Activated T-helper 1 cell treated with Interleukin-2 at 50 U/mL for 16 hours (primary cell): ENCODE measurements around the gene POU6F2.
"Not testable (repeated sequence)": the region's sequence is repeated elsewhere in the genome, so short reads cannot be mapped to it uniquely, and the experiment has no call there.

Experiments
- DNase-seq: peaks from one replicate; pipeline ENCODE4 v3.0.0-alpha.2; 2020; ENCODE audit warnings: low read depth

The POU6F2 gene

DNA sequence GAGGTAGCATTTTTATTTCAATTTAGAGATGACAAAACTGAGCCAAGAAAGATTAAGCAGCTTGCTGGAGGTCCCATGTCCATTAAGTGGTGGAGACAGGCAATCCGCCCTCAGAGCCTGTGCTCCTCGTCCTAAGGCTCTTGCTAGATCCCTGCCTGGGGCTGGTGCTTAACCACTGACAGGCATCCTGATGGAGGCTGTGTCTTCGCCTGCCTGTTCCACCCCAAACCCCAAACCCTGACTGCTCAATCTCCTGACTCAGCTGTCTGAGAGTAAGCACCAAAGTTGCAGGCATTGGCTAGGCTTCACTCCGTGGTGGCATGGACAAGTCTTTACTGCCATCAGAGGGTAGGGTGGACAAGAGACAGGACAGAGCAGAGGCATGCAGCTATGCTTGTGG, 209.4 kb downstream of the POU6F2 start:
- DNase-seq: no peak

DNA sequence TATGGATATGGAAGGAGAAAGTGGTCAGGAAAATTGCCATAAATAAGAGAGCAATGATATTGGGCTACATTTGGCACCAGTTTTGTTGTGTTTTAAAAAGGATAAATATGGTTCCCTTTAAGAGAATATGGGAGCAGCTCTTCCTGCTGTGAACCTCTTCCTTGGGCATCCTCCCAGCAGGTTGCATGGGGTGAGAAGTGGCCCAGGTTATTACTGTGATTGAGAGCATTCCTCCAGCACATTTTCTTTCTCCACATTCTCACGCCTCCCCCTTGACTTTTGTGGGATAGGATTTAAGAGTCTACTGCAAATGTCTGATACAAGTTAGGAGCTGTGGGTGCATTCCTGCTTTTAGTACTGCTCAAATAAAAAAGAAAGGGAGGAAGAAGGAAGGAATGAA, 214.8 kb downstream of the POU6F2 start:
- DNase-seq: no peak

DNA sequence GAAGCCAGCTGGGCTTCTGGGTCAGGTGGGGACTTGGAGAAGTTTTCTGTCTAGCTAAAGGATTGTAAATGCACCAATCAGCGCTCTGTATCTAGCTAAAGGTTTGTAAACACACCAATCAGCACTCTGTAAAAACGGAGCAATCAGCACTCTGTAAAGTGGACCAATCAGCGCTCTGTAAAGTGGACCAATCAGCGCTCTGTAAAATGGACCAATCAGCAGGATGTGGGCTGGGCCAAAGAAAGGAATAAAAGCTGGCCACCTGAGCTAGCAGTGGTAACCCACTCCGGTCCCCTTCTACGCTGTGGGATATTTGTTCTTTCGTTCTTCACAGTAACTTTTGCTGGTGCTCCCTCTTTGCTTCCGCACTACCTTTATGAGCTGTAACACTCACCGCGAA, 216.7 kb downstream of the POU6F2 start:
- not testable (repeated sequence) for DNase-seq

DNA sequence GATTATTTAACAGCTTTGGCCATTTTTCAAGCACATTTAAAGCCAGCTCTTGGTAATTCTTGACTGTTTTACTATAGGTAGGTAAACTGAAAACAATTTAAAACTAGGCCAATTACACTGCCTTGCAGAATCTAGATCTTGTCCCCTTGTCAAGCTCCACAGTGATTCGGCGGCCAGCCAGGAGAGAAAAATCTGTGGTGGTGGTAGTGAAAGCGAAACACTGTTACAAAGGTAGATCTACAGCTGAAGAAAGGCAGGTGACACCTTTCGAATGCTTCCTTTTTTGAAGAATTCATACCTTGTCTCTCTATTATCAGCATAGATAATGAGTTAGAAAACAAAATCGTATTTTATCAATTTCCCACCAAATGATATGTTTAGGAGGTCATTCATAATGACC, 218.3 kb downstream of the POU6F2 start:
- no peak for DNase-seq

DNA sequence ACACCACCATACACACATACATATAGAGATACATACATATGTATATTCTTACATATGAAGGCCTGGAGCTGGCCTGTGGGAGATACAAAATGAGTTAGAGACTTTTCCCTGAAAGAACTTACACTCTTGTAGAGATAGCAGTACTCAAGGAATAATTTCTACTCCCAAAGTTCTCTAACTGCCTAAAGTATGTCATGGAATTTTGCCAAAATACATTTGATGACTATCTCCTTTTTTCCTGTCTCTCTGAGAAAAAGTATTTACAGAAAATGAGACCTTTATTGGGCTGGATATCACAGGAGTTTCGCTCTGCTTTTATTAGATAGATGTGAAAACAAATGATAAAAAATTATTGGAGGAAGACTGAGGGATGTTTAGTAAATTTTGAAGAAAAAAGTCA, 220.1 kb downstream of the POU6F2 start:
- no peak for DNase-seq

DNA sequence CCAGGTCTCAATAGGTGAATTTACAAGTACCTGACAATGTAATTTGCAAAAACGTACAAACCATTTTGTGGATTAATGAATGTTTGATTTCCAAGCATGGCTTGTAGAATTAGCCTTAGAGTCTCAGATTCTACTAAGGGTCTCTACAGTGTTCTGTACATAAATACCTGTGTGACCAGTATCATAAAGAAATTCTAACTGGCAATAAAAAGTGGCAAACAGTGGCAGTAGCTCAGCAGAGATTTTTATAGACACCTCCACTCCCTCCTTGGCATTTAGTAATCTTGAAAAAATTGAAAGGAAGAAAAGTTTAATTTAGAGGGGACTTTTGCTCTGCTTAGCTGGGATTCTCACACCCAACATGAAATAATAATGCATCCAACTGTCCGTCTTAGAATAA, 220.8 kb downstream of the POU6F2 start:
- DNase-seq: no peak

DNA sequence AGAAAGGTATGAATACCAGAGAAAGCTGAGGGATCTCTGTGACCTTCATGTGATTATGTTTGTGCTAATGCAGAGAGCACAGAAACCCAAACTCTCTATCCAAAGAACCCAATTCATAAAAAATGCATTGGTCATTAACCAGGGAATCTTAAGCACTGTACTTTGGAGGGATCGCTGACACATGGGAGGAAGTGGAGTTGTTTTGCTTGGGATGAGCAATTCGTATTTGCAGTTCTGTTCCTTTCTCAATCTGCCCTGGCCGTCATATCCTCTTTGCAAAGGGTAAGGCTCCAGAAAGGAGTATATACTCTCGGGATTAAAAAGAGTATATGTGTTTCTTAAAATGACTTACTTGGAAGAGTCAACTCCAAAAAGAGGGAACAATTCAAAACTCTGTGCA, 221.3 kb downstream of the POU6F2 start:
- no peak for DNase-seq

DNA sequence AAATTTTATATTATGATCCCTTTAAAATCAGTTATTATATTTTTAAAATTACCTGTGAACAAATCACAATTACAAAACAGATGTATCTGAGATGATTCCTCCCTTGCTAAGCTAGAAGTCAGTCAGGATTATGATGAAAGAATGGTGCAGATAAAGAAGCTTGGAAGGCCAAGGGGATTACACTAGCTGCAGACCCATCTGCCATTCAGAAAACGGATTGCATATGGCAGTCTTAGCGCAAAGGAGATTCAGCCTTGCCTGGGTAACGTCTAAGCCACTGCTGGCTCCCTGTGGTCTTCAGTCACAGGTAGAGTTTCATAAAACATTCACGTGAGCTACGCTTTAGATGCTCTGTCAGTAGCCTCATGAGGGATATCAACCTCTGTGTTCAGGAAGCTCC, 222.2 kb downstream of the POU6F2 start:
- DNase-seq: no peak

DNA sequence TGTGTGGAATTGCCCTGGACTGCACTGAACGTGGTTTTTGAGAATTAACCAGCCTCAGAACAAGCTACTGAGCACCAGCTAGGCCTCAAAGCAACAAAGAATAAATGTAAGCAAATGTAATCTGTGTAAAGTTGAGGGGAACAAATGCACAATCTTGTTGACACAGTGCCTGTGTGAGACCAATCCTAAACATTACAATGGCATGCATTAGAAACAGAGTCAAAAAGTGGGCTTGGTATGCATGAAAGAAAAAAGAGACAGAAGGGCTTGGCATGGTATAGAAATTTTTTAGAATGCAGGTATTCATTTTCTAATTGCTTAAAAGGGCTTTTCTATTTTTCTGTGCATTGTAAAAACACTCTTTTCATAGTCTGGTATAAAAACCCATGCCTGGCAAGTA, 224.3 kb downstream of the POU6F2 start:
- DNase-seq: no peak

DNA sequence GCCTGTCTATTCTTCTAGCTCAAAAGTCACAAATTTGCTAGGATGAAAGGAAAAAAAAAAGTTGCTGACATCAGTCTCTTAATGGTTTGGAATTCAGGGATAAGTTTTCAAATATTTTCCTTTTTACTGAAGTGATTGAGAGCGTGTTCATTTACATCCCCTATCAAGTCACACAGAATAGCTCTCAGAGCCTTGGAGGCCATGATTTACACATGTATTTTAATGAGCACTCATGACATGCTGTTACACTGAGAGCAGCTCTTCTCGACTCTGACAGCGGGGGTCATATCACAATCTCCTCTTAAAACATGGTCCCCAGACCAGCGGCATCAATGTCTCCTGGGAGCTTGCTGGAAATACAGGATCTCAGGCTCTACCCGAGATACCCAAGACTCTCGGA, 232.7 kb downstream of the POU6F2 start:
- DNase-seq: no peak

DNA sequence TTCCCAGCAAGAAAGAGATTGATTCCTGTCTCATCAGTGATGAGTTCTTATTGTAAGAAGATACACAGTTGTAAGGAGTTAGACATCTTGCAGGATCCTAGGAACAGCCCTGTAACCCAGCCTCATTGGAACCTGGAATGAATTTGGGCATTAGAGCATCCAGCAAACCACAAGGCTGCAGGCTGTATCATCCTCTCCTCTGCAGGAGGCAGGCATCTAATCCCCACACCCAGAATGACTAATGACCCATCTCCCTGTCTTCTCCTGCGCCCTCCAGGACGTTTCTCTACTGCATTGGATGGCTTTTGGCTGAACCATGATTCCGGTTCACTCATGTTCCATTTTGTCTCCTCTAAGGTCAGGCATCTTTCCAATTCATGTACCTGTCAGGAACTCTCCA, 233.9 kb downstream of the POU6F2 start:
- DNase-seq: no peak

DNA sequence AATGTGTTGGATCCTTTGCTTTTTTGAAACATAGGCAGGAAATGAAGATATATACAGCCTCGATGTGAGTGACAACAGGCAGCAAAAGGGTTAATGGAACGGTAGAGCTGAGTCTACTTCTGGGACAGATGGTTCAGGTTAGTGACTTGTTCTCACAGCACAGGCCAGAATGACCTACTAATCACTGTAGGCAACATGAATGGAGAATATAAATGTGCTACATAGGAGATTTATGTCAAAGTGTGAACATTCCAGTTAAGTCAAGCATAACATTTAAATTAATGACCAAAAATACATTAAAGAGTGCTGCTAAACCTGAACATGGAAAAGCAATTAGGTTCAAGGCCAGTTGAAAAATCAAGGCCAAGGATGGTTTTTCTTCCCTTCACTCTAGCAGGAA, 235.2 kb downstream of the POU6F2 start:
- no peak for DNase-seq

DNA sequence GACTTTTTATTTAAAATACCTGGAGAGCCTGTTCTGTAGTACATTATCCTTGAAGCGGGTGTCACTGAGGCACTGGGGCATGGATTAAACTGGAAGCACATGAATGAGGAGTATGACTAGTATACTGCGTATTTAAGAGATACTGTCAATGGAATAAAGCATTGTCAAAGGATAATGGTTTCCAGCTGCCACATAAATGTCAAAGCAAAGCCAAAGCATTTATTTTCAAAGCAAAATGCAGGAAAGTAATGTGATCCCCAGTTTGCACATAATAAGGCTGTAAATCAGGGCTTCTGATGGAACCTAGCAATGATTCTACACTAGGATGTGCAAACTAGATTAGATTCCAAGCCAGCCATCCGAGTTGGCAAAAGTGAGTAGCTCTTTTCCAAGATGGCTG, 240.1 kb downstream of the POU6F2 start:
- DNase-seq: no peak

DNA sequence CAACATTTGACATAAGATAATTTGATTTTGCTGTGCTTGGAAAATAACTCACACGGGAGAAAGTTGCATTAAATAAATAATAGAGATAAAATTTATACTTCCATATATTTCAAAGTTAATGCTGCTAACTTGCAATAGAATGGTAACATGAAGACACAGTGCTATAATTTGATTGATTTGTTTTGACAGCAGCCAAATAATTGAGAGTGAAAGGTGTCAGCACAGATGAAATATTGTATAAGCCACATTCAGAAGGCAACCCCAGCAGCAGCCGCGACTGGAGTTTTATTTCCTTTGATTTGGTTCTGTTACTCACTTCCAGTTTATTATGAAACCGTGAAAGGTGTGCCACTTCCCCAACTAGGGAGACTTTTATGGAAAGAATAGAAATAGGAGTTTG, 242.2 kb downstream of the POU6F2 start:
- DNase-seq: no peak

DNA sequence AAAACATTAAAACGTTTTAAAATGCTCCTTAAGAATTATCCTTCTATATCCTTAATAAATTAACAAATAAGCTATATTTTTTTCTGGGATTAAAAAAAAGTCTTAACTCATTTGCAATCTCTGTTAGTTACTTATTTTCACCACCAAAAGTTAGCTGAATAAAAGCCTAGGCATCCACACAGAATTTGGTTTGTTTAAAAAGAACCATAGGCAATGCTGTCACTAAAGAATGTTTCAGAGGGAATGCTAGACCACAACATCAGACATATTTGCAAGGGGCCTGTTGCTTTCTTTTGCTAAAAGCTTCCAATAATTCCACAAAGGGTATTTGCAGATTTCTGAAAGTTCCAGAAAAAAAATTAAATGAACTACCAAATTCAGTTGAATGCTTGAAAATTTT, 244.2 kb downstream of the POU6F2 start:
- no peak for DNase-seq

DNA sequence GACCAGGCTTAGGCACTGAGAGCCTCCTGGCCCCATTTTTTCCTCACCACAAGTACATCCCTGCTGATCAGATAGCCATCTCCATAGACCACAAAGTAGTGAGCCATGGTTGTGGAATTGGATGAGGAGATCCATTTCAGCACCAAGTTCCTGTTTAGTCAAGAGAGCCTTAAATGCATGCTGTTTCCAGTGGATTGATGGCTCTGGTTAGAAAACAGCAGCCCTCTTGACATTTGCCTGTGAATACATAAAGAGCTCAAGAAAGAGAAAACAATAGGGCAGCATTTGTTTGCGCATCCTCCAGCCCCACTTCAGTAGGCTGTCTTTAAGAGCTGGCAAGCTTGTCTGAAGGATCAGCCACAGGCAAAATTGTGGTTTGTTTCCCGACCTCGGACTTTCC, 251.2 kb downstream of the POU6F2 start:
- no peak for DNase-seq

DNA sequence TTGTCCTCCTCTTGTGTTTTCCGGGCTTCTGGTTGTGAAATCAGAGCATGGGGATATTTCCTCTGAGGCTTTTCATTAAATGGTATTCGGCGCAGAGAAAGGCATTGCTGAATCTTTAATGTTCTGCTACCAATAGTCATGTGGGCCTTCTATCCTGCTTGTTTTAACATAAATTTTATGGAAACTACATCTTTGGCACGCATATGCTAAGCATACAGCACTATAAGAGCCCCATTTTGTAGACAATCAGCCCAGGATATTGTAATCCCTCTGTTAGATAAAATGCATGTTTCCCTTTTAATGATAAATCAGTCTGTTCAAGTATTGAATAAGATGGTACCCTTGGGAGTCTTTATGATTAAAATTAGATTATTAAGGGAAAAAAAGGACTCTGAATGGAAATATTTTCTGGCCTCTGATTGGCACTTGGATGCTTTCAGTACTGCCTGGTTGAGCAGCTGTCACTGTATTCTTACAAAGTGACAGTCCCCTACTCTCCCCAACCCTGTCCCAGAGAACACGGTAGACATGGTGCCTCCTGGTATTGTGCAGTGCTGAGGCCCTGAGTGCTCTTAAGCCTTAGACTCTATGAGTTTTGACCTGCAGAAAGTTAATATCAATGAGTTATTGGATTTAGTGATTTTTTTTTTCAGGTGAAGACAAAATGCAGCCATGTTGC, 256.3 kb downstream of the POU6F2 start:
- no peak for DNase-seq

DNA sequence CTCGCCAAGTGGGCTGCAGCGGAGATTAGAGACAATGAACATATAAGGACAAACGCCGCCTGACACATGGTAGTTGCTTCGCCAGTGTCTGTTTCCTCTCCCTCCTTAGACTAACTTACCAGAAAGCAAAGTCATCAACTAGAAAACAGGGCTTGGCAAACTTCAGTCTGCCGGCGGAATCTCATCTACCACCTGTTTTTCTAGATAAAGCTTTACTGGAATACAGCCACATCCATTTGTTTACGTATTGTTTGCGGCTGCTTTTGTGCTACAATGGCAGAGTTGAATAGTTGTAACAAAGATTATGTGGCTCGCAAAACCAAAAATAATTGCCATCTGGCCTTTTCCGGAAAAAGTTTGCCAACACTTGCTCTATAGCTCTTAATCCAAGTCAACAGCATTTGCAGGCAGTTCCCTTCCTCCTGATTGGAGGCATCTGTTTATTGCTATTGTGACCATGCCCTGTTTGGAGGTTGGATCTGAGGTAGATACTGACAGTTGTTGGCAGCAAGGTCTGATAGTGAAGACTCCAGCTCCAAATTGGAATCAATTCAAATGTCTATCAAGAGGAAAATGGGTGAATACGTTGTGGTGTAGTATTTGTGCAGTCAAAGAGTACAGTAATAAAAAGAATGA, 260.6 kb downstream of the POU6F2 start:
- DNase-seq: no peak

DNA sequence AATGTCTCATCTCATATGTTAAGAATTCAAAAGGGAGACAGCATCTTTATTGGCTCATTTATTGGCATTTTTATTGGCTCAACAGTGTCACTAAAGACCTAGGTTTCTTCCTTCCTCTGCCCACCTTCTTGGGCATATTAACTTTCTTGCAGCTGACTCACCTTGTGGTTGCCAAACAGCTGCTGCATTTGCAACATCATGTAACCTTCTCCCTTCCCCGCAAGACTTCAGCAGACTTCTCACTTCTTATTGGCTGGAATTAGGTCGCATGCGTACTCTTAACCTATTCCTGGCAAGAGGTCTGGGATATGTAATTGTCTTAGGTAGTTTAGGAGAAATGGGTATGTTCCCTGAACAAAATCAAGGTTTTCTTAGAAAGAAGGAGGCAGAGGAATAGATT, 263.2 kb downstream of the POU6F2 start:
- DNase-seq: no peak

DNA sequence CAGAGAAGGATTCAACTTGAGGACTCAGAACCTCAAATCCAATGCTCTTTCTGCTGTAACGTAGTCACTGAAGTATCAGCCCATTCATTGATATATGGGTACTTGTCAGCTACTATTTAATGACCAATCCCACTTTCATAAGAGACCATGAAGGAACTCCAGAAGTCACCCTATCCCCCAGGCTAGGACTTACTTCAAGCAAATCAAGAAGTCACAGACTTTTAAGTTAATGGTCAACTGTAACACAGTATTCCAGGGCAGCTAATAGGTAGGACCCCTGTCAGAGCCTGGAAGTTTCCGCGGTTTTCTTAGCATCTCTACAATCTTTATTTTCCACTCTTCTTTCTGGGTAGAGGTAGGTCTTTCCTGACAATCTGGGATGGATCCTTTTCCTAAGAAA, 269.9 kb downstream of the POU6F2 start:
- DNase-seq: no peak

DNA sequence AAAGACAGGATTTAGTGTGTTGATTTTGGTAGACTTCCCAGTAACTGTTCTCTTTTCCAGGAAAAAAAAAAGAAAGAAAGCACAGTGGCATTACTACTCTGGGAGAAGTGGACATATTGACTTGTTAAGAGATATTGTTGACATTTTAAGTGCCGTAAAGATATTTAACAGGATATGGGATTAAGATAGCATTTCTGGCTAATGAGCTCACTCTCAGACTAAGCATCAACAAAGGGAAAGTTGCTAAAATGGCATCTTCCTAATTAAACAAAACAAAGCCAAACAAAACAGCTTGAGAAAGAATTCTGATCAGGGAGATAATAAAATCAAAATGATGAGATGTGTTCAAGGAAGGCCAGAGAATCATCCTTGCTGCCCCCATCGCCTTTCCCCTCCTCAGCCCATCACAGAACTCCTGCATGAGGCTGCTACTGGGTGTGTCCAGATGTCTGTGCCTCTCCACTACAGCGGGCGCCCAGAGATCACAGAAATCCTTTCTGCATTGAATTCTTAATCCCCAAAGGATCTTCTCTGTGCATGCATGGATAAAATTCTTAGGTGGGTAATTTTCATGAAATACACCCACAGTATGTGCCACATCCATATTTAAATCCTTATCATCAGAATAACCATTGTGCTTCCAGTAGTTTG, 270.5 kb downstream of the POU6F2 start:
- no peak for DNase-seq

DNA sequence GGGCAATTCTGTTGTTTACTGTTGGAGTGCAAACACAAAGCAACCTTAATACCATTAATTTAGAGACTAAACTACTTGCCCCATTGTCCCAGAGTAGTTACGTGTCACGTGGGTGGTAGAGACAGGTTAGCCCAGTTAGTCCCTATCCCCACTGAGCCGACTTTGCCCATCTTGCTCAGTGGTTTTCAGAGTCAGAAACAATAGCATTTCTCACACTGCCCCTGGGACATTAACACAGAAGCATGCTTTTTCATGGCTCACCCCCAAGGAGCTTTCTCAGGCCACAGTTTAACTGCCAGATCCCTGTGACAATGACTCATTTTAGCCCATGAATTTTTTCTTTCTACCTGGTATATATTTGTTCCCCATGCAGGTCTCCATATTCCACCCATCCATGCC, 271.0 kb downstream of the POU6F2 start:
- no peak for DNase-seq

DNA sequence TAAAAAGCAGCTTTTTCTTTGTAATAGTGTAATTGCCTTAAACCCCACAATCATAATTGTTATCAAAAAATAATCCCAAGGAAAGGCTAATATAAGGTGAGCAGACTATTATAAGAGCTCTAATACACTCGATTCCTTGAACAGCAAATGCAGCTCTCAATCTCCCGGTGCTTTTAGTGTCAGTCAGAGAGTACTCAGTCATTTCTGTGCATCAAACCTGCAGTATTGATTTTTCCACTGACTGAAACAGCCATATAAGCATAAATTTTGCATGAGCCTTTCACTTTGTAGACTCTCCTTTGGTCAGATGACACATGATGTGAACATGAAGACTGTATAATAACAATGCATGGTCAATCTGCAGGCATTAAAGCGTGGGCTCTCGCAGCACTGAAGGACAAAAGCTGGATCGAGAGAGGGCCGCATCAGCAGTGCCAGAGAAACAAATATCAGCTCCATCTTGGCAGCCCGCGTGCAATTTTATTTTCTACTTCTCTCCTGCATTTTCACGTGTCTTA, 272.0 kb downstream of the POU6F2 start:
- DNase-seq: no peak

DNA sequence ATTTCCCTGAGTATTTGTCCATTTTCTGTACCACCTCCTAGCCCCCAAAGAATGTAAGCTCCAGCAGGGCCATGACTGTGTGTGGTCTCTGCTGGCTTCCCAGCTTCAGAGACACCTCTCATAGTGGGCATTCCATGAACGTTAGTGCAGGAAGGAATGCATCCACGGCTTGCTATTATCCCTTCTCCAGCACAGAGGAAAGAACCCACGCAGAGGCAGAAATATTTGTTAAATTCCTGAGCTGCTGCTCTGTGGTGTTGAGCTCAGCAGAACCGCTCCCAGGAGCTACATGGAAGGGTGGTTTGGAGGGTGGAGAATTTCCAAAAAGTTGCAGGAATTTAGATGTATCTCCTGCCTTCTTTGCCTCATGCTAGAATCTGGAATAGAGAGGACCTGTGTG, 275.2 kb downstream of the POU6F2 start:
- no peak for DNase-seq
